ENCODE results near the gene GGCT.
"Not testable (repeated sequence)": the region's sequence is repeated elsewhere in the genome, so short reads cannot be mapped to it uniquely, and the experiment has no call there.

GGCT gene, protein sequence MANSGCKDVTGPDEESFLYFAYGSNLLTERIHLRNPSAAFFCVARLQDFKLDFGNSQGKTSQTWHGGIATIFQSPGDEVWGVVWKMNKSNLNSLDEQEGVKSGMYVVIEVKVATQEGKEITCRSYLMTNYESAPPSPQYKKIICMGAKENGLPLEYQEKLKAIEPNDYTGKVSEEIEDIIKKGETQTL

DNA sequence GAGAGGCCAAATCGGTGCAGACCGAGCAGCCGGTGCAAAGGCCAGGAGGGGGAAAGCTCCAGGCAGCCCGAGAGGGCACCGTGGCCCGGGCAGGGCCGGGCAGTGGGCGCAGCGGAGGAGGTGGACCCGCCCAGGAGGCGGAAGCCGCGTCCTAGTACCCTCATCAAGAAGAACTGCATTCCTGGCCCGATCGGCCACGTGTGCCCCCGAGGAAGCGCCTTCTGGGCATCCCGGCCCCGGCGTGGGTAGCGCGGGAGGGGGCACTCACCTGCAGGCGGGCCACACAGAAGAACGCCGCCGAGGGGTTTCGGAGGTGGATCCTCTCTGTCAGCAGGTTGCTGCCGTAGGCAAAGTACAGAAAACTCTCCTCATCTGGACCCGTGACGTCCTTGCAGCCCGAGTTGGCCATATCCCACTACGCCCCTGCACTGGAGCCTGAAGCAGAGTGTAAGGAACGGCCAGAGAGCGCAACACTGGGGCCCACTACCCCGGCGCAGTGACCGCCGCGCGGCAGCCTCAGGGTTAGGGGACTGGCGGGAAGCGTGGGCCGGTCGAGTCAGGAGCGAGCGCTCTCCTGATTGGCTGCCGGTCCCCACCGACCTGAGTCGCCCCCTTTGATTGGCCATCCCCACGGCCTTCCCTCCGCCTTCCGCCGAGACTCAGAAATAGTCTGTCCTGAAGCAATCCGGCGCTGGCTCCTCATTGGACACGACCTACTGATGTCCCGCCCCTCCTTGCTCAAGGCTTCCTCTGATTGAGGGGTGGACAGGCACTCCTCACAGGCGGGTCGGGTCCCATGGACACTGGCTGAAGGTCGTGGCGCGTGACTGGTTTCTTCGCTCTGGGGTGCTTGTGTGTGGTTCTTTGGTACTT lies at the start of gene GGCT:
Gene GGCT, minus strand, starts transcription at position 529 of the 873 bp plus-strand sequence. Its CDS starts 120 bp downstream, at position 409.
- DNase-seq (ENCODE audit: low read depth in 2 of 2) = peak; percentile 89 to 90

DNA sequence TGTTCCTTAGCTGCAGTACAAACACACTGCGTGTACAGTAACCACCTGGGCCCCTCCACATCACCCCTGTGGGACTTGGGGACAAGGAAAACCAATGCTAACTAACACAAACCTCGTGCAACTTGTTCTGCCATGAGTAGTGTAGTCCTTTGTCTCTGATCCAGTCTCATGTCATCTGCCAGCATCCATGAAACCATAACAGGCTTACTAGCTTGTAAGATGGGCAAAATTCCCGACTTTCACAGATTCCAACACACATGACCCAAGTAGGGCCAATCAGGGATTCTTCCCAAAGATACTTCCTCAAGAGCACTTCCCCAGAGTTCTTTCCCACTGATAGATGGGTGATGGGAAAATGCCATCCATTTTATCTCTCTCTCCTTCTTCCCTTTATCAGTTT lies 48.9 kb upstream of the GGCT start:
- no peak for DNase-seq (ENCODE audit: low read depth in 2 of 2)

DNA sequence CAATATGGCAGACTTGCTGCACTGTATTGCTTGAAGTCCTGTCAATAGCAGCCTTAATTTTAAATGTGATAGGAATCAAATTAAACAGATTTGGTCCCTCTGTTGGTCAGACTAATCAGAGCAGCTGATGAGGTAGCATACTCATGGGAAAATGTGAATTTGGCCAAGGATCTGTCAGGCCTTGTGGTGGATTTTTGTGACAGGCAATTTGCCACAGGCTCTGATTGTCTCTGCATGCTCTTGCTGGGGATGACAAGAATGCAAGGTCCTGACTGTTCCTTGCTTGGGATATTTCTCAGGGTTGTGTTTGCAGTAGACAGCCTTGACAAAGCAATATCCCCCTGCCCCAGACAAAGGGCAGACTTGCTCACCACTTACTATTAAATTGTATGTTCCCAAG lies 48.5 kb upstream of the GGCT start:
- no peak for DNase-seq (ENCODE audit: low read depth in 2 of 2)

DNA sequence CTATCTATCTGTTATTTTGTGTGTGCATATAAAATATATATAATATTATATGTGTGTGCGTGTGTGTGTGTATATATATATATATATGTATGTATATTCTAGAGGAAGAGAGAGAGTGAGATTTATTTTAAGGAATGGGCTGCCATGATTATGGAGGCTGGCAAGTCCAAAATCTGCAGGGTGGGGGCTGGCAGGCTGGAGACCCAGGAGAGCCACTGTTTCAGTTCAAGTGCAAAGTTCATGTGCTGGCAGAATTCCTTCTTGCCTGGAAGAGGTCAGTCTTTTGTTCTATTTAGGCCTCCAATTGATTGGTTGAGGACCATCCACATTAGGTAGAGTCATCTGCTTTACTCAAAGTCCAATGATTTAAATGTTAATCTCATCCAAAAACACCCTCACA lies 47.7 kb upstream of the GGCT start:
- no peak for DNase-seq (ENCODE audit: low read depth in 2 of 2)

DNA sequence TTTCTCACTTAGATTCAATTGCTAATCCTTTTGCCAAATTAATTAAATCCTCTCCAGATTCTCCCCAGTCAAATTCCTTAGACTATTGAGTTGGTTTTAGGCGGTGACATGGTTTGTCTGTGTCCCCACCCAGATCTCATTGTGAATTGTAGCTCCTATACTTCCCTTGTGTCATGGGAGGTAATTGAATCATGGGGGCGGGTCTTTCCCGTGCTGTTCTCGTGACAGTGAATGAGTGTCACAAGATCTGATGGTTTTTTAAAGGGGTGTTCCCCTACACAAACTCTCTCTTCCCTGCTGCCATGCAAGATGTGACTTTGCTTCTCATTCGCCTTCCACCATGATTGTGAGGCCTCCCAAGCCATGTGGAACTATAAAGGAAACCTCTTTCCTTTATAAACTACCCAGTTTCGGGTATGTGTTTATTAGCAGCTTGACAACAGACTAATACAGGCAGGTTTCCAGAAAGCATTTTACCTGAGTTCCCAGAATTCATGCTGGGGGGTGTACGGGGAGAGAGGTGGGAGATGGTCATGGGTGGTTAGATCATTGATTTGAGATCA lies 45.4 kb upstream of the GGCT start:
- no peak for DNase-seq (ENCODE audit: low read depth in 2 of 2)

DNA sequence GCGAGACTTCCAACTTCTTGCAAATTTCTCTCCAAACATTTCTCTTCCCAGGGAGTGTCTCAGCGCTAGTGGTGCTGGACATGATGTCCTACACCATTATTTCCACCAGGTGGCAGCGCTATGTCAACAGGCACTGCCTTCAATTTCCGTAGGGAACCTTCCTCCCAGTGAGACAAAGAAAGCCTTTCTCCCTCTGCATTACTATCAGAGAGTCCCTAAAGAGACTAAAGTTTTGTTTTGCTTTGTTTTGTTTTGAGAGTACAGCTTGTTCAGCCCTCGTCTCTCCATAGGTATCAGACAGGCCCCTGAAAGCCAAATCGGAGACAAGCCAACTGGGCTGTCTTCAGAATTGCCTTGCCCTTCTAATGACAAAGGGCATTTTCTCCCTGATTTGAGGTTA lies 44.2 kb upstream of the GGCT start:
- no peak for DNase-seq (ENCODE audit: low read depth in 2 of 2)

DNA sequence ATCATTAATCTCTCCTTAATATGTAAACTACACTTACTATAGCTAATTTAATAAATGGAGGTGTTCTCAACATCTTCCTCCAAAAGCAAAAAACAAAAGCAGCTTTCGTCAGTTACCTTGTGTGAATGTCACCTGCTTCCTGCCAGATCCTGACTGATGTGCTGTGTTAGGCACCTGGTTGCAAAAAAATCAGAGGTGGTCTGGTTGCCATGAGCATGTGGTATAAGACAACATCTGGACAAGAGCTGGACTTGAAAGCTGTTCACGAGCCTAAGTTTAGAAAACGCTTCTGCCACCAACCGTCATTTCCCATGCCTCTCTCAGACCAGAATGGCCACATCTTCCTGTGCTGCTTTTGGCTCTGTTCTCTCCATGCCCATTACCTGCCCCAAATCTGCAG lies 42.0 kb upstream of the GGCT start:
- DNase-seq (ENCODE audit: low read depth in 2 of 2) = no peak

DNA sequence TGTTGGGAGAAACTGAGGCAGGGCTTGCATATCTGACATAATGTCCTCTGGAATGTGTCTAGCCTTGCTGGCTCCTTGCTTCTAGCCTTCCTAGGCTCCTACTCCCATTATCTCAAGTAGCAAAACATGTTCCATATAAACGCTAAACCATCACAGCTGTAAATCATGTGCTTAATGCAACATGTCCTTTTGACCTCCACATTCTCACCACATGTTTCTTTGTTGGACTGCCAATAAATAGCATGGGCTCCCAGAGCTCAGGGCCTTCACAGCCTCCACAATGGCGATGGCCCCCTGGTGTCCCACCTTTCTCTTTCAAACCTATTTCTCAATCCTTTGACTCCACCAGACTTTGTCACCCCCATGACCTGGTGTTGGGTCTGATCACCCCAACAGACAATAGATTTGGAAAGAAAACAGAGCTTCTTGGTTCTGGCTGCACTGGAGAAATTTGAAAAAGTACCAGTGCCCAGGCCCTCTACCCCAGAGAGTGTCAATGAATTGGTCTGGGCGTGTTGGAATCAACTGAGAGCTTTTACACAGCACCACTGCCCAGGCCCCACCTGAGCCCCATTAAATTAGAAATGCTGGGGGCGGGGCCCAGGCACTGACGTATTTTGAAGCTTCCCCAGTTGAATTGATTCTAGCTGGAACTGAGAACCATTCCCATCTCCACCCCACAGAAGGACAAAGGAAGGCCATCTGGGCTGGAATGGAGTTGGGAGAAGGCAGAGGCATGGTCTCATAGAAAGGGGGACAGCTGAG lies 41.3 kb upstream of the GGCT start:
- DNase-seq (ENCODE audit: low read depth in 2 of 2) = no peak

DNA sequence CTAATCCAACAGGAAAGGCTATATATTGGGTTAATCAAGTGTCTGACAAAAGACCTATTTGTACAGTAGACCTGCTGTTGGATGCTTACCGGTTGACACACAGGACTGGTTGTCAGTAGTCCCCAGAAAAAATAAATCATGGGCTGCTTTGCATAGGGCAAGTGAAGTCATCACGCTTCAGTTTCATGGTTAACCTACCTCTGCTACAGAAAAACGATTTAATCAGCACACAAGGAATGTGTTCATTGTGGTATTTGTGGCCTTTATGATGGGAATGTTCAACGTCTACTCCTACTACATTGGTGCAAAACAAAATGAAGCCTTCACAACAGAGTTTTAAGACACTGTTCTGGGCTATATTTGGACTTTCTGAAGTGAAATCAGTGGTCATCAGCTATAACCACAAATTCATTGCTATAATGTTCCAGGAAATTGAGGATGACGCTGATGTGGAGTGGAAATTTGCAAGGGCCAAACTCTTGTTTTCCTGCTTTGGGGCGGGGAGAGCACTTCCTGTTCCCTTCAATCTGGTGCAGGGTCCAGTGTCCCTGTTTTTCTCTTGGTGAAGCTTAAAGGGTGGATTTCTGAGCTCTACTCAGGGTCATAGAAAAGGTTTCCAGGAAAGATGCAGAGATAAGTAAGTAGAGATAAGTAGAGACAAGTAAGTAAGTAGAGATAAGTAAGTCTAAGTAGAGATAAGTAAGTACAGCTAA lies 39.3 kb upstream of the GGCT start:
- no peak for DNase-seq (ENCODE audit: low read depth in 2 of 2)

DNA sequence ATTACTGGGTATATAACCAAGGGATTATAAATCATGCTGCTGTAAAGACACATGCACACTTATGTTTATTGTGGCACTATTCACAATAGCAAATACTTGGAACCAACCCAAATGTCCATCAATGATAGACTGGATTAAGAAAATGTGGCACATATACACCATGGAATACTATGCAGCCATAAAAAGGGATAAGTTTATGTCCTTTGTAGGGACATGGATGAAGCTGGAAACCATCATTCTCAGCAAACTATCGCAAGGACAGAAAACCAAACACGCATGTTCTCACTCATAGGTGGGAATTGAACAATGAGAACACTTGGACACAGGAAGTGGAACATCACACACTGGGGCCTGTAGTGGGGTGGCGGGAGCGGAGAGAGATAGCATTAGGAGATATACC lies 38.5 kb upstream of the GGCT start:
- DNase-seq (ENCODE audit: low read depth in 2 of 2) = not testable (repeated sequence)

DNA sequence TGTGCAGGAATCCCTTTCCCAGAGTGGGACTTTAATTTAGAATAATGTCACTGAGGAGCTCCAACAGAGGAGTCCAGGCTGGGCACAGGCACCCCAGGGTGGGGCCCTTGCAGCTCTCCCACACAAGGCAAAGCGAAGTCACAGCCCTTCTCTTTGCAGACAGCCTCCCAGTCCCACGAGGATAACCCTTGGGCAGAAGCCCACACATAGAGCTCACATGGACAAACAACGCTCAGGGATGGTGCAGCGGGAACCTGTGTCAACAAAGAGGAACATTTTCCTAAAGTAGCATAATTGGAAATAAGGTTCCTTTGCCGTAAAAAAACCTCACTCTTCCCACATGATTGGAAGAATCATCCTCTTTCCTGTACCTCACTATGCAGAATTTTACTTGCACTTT lies 29.3 kb upstream of the GGCT start:
- no peak for DNase-seq (ENCODE audit: low read depth in 2 of 2)

DNA sequence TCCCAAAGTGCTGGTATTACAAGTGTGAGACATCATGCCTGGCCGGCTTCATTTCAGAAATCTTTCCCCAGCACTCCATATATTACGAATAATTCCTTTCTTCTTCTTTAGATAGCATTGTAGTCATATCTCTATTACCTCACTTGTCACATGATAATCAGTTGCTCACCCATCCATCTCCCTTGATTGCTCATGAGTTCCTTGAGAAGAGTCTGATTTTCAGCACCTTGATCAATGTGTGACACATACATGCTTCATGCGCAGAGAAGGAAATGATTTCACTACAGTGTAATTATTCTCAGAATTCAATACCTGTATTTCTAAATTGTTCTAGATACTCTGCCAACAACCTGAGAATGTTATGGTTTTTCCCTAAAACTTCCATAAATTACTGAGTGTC lies 26.7 kb upstream of the GGCT start:
- DNase-seq (ENCODE audit: low read depth in 2 of 2) = no peak

DNA sequence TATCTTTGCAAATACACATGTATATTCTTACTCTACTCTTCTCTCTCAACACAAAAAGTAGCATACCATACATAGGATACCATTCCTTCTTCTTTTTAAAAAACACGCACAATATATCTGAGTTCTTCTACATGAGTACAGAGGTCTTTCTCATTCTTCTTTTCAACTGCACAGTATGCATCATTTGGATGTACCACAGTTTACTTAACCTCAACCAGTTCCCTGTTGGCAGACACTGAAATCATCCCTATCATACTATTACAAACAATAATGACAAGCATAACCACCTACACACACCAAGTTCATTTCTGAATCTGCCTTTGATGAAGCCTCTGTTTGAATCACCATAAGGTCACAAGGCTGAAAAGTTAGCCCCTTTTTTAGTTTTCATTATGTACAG lies 25.7 kb upstream of the GGCT start:
- DNase-seq (ENCODE audit: low read depth in 2 of 2) = no peak

DNA sequence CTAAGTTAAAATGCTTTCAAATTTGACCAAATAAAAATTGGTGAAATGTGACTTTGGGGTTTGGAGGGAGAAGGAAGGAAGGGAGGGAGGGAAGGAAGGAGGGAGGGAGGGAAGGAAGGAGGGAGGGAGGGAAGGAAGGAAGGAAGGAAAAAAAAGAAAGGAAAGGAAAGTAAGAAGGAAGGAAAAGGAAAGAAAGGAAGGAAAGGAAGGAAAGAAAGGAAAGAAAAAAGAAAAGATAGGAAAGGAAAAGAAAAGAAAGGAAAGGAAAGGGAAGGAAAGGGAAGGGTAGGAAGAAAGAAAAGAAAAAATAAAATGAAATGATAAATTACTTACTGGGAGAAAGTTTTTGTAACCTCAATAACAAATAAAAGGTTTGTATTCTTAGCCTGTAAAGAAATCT lies 24.1 kb upstream of the GGCT start:
- DNase-seq (ENCODE audit: low read depth in 2 of 2) = no peak

DNA sequence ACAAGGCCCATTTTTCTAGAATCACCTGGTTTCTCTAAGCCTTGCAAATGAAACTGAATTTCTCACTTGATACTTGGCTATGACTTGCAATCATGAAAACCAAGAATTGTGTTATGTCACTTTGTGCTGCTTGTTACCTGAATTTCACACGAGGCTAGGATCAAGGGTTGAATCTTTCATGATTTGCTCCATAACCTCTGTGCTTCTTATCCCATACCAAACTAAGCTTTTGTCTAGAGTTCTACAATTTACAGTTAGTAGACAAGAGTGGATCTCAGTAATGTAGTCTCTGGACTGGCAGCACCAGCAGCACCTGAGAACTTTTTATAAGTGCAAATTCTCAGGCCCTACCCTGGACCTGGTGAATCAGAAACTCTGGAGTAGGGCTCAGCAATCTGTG lies 22.7 kb upstream of the GGCT start:
- not testable (repeated sequence) for DNase-seq (ENCODE audit: low read depth in 2 of 2)

DNA sequence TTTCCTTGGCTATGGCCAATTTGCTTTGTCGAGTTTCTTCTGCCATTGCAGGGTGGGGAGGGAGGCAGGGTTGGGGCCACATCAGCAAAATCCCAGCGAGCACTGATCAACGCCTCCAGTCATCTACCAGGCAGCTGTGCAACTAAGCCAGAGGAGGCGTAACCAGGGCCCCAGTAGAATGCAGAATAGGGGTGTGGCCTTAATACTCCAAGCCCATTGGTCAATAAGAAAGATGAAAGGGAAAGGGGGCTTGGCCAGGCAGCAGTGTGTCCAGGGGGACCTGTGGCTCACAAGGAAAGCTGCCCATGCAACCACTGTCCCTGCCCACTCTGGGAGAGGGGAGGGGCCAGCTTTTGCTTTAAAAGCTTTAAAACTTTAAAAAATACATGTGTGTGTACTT lies 21.5 kb upstream of the GGCT start:
- no peak for DNase-seq (ENCODE audit: low read depth in 2 of 2)

DNA sequence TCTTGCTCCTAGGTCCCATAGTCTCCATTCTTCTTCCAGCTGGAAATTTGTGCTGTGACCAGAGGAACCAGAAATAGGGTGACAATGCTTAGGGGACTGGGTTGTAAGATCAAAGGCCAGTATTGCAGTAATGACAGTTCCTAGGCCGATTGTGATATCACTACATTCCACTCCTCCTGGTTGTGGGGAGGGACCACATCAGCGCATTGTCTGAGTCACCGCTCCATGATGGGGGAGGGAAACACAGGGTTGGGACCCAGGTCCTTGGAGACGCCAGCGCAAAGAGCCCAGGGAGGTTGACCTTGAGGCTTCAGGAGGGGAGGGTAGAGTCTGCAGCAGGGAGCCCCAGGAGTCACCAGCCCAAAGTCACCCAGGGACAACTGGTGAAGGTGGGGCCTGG lies 20.8 kb upstream of the GGCT start:
- DNase-seq (ENCODE audit: low read depth in 2 of 2) = no peak

DNA sequence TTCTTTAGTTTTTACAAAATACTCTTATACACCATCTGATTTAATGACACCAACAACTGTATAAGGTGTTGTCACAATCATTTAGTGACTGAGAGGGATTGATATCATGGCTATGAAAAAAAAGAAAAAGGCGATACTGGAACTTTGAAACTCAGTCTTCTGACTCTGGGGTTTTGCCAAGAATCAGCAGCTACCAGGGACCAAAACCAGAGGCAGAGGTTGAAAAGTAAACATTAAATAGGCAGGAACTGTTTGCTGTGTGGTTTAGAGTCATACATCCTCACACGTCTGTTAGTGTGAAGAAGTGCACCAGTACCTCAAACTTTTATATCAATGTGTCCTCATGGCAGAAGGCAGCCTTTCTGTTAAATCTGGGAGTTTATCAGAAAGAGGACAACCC lies 19.9 kb upstream of the GGCT start:
- no peak for DNase-seq (ENCODE audit: low read depth in 2 of 2)

DNA sequence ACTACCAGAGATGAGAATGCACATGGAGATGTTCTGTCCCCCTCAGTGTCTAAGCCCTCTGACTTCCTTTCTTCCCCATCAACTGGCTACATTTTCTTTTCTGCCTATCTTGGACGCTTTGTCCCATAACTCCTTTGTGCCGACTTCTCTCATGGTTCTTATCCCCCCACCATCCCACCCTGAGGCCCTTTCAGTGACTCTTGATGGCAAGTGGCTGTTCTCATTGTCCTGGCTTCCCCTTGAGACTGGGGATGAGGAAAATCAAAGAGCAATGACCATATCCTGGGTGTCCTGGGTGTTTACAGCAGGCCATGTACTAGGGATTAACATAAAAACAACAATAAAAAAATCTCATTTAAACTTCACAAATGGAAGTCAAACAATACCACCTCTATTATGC lies 18.8 kb upstream of the GGCT start:
- DNase-seq (ENCODE audit: low read depth in 2 of 2) = no peak

DNA sequence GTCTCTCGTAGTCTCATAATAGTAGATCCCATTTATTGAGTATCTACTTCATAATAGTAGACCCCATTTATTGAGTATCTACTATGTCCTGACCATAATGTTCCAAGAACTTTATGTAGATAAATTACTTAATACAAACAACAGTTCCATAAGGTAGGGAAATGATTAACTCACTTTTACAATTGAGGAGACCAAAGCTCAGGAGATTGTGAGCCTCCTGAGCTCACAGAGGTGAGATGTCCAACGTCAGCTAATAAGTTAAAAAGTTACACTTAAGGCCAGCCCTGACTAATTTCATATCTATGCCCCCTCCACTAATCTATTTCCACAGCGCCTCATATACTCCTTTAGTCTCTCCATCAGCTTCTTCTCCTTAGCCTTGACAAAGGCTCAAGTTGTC lies 17.5 kb upstream of the GGCT start:
- no peak for DNase-seq (ENCODE audit: low read depth in 2 of 2)

DNA sequence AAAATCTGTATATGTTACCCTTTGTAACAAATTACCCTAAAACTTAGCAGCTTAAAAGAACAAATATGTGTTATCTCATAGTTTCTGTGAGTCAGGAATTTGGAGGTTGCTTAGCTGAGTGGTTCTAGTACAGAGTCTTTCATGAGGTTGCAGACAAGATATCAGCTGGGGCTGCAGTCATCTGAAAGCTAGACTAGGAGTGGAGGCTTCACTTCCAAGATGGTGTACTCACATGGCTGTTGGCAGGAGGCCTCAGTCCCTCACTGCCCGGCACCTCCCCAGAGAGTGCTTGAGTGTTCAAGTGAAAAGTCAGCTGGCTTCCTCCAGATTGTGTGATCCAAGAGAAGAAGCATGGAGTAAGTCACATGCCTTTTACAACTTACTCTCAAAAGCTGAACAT lies 16.9 kb upstream of the GGCT start:
- DNase-seq (ENCODE audit: low read depth in 2 of 2) = no peak

DNA sequence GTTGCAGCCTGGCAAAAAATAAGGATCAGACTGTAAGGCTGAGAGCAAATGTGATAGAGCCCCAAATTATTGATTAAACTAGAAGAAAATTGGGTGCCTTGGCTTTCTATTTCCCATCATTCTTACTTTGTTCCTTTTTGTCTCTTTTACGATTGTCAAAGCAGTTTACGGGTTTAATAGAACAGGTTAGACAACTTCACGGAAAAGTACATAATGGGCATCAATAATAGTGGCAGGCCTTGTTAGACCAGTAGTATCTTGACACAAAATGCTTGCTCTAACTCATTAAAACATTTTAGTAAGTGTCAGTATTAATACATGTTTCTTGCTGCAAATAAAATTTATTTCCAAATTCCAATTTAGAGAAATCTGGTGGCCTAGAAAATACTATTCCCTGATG lies 14.5 kb upstream of the GGCT start:
- no peak for DNase-seq (ENCODE audit: low read depth in 2 of 2)
